Measurements from ENCODE around the gene FPGT.

DNA sequence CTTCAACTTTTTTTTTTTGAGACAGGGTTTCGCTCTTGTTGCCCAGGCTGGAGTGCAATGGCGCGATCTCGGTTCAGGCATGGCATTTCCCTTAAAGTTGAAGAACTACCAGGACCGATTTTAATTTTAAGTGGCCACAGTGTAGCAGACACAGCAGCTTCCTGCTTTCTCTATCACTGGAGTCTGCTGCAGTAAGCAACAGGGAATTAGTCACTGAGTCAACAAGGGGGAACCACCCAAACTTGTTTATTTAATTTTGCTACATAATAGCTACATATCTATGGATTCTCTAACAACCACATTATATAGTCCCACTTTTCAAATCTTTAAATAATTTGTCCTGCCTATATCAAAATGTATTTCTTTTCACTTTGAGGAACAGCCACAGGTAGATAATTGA lies 24.7 kb downstream of the FPGT start:
- TF ChIP-seq POLR2A (IDR thresholded peaks at IDR 0.05; ENCODE audit: borderline replicate concordance, extremely low read depth, insufficient read depth, insufficient read length): no peak
- TF ChIP-seq, protein P1, sequence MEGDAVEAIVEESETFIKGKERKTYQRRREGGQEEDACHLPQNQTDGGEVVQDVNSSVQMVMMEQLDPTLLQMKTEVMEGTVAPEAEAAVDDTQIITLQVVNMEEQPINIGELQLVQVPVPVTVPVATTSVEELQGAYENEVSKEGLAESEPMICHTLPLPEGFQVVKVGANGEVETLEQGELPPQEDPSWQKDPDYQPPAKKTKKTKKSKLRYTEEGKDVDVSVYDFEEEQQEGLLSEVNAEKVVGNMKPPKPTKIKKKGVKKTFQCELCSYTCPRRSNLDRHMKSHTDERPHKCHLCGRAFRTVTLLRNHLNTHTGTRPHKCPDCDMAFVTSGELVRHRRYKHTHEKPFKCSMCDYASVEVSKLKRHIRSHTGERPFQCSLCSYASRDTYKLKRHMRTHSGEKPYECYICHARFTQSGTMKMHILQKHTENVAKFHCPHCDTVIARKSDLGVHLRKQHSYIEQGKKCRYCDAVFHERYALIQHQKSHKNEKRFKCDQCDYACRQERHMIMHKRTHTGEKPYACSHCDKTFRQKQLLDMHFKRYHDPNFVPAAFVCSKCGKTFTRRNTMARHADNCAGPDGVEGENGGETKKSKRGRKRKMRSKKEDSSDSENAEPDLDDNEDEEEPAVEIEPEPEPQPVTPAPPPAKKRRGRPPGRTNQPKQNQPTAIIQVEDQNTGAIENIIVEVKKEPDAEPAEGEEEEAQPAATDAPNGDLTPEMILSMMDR (IDR thresholded peaks at IDR 0.05 in 2 of 3, conservative IDR thresholded peaks at IDR 0.05 in 1 of 3; ENCODE audit: borderline replicate concordance in 1 of 3, insufficient read depth in 1 of 3, low read depth in 2 of 3, low read length in 2 of 3): no peak
- no peak for TF ChIP-seq EGR1 (IDR thresholded peaks at IDR 0.05; ENCODE audit: low read depth)
- TF ChIP-seq YY1 (IDR thresholded peaks at IDR 0.05; ENCODE audit: extremely low read depth, insufficient replicate concordance, low read depth, low read length): no peak
- TF ChIP-seq RAD21 (IDR thresholded peaks at IDR 0.05; ENCODE audit: low read depth): no peak
- no peak for TF ChIP-seq JUND (IDR thresholded peaks at IDR 0.05)
- no peak for TF ChIP-seq EZH2 (IDR thresholded peaks at IDR 0.05)
- TF ChIP-seq ATF3 (IDR thresholded peaks at IDR 0.05): no peak
- no peak for TF ChIP-seq ELF1 (IDR thresholded peaks at IDR 0.05; ENCODE audit: borderline replicate concordance, low read depth)
- no peak for TF ChIP-seq ZNF274 (IDR thresholded peaks at IDR 0.05; ENCODE audit: low read depth, low read length)
- TF ChIP-seq, protein P2, sequence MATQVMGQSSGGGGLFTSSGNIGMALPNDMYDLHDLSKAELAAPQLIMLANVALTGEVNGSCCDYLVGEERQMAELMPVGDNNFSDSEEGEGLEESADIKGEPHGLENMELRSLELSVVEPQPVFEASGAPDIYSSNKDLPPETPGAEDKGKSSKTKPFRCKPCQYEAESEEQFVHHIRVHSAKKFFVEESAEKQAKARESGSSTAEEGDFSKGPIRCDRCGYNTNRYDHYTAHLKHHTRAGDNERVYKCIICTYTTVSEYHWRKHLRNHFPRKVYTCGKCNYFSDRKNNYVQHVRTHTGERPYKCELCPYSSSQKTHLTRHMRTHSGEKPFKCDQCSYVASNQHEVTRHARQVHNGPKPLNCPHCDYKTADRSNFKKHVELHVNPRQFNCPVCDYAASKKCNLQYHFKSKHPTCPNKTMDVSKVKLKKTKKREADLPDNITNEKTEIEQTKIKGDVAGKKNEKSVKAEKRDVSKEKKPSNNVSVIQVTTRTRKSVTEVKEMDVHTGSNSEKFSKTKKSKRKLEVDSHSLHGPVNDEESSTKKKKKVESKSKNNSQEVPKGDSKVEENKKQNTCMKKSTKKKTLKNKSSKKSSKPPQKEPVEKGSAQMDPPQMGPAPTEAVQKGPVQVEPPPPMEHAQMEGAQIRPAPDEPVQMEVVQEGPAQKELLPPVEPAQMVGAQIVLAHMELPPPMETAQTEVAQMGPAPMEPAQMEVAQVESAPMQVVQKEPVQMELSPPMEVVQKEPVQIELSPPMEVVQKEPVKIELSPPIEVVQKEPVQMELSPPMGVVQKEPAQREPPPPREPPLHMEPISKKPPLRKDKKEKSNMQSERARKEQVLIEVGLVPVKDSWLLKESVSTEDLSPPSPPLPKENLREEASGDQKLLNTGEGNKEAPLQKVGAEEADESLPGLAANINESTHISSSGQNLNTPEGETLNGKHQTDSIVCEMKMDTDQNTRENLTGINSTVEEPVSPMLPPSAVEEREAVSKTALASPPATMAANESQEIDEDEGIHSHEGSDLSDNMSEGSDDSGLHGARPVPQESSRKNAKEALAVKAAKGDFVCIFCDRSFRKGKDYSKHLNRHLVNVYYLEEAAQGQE (IDR thresholded peaks at IDR 0.05; ENCODE audit: low read depth): no peak
- TF ChIP-seq SP1 (IDR thresholded peaks at IDR 0.05; ENCODE audit: low read depth): no peak
- TF ChIP-seq, protein P3, sequence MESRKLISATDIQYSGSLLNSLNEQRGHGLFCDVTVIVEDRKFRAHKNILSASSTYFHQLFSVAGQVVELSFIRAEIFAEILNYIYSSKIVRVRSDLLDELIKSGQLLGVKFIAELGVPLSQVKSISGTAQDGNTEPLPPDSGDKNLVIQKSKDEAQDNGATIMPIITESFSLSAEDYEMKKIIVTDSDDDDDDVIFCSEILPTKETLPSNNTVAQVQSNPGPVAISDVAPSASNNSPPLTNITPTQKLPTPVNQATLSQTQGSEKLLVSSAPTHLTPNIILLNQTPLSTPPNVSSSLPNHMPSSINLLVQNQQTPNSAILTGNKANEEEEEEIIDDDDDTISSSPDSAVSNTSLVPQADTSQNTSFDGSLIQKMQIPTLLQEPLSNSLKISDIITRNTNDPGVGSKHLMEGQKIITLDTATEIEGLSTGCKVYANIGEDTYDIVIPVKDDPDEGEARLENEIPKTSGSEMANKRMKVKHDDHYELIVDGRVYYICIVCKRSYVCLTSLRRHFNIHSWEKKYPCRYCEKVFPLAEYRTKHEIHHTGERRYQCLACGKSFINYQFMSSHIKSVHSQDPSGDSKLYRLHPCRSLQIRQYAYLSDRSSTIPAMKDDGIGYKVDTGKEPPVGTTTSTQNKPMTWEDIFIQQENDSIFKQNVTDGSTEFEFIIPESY (IDR thresholded peaks at IDR 0.05; ENCODE audit: extremely low read depth, insufficient replicate concordance, low read length): no peak
- TF ChIP-seq ZFX (IDR thresholded peaks at IDR 0.05): no peak

All from HCT116 (cell line).